Activated CD4-positive, alpha-beta T cell treated with anti-CD3 and anti-CD28 coated beads, Interleukin-2, amount 10 ng/mL, durations not matched to agents 24 days and 14 days (primary cell): ENCODE results near the gene CCDC6. TPM values are rescaled to one million over a fixed set of nuclear protein-coding genes. Genes with fewer than 3 reads are reported as not detected.
"Not testable (repeated sequence)": the region's sequence is repeated elsewhere in the genome, so short reads cannot be mapped to it uniquely, and the experiment has no call there.

ENCODE experiments used
- DNase-seq: peaks from one replicate; pipeline ENCODE4 v3.0.0; 2022
- H3K27ac Mint-ChIP-seq: one replicate; pipeline ENCODE4 v1.8.0; 2022; ENCODE audit warnings: mild to moderate bottlenecking, mixed read lengths
- H3K27me3 Mint-ChIP-seq: one replicate; pipeline ENCODE4 v1.8.0; 2022; ENCODE audit warnings: mixed read lengths
- H3K36me3 Mint-ChIP-seq: one replicate; pipeline ENCODE4 v1.8.0; 2022; ENCODE audit warnings: low read depth, mild to moderate bottlenecking, mixed read lengths
- H3K4me1 Mint-ChIP-seq: one replicate; pipeline ENCODE4 v1.8.0; 2021; ENCODE audit warnings: mixed read lengths
- H3K4me3 Mint-ChIP-seq: one replicate; pipeline ENCODE4 v1.8.0; 2022; ENCODE audit warnings: mild to moderate bottlenecking, moderate library complexity, mixed read lengths
- H3K9me3 Mint-ChIP-seq: one replicate; pipeline ENCODE4 v1.8.0; 2021; ENCODE audit warnings: mixed read lengths
- intact Hi-C: fragments of 100-400 bp; cut with micrococcal nuclease; formaldehyde crosslinking; loops from one replicate; pipeline ENCODE4 v1.15.1; 2023
- total RNA-seq: library from RNA; stranded (reverse); gene quantifications from 2 replicates; pipeline ENCODE4 v1.2.3, GENCODE V29; 2022

CCDC6 gene
- total RNA-seq: 83.2 and 85.1 TPM in 2 replicates

DNA sequence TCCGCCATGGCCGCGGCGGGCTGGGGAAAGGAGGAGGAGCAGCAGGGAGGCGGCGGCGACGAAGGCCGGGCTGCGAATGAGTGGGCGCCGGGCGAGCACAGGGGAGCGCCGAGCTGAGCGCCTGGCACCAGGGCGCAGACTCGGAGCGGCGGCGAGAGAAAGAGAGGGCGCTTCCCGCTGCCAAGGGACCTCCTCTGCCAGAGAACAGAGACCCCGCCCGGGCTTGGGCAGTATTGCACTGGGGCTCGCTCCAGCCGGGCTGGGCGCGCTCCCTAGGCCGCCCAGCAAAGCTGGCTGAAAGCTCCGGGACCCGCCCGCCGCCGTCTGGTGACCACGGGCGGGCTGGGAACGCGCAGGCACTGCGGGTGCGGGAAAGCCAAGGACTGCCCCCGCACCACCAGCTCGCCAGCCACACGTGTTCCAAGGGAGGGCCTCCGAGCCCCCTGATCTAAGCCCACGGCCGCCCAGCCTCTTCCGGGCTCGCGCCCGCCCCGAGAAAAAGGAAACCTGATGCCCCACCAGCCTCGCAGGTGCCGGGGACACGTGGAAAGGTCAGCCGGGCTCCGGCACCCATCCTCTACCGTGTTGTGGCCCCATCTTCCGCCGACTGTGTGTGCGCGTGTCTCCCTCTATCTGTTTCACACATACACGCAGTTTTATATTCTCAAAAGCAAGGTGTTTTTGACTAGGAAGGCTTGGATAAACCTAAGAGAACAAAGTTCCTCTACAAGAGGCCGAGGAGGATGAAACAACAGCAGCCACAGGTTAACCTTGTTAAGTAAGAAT is at the start of gene CCDC6:
Gene CCDC6 (minus strand): TSS at position 140 of the 786 bp plus-strand sequence. CDS start 132 bp downstream, at position 8.
- H3K27me3 Mint-ChIP-seq: no peaks in the 10 kb centered on the region
- intact Hi-C loops: loop anchor here (1.0 to 10.0 kb wide), 9 partner anchors 41 to 1640 kb away; partner anchors contain the start of genes CDK1, IPMK and SLC16A9
- peaks cover 31% of the 10 kb centered on the region for H3K36me3 Mint-ChIP-seq
- peak within 1 kb of the TSS; percentile 99 for H3K4me3 Mint-ChIP-seq
- H3K4me1 Mint-ChIP-seq: peaks cover 51% of the 10 kb centered on the region
- H3K9me3 Mint-ChIP-seq: no peaks in the 10 kb centered on the region
- DNase-seq: peak; percentile 97
- peak within 1 kb of the TSS; percentile 99 for H3K27ac Mint-ChIP-seq

DNA sequence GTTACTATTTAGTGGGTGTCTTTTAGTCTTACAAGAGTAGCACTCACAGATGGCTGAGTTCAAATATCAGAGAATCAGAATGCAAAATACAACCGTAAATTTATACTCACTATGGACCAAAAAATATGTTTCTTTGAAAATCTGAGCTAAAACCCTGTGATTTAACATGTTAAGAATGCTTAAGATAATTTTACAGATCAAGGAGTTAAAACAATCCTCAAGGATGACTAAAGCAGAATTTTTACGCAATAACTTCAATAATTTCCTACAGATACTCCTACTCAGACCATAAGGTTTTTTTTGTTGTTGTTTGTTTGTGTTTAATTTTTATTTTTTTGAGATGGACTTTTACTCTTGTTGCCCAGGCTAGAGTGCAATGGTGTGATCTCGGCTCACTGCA is 47.9 kb upstream of the CCDC6 start:
- intact Hi-C loops: no loop called here
- Mint-ChIP-seq H3K4me3 (no peak overlapping the region), H3K27ac (no peak overlapping the region), H3K9me3 (no peaks in the 10 kb centered on the region), H3K27me3 (peaks cover 7% of the 10 kb centered on the region), H3K36me3 (no peaks in the 10 kb centered on the region), H3K4me1 (no peaks in the 10 kb centered on the region)
- no peak for DNase-seq

GRCh38 chr10:59953711-59954110 is 47.4 kb upstream of the CCDC6 start:
- H3K9me3 Mint-ChIP-seq, H3K27ac Mint-ChIP-seq, intact Hi-C loops, H3K4me1 Mint-ChIP-seq, H3K4me3 Mint-ChIP-seq, DNase-seq, H3K36me3 Mint-ChIP-seq, H3K27me3 Mint-ChIP-seq: not testable (repeated sequence)

- Mint-ChIP-seq H3K36me3 (no peaks in the 10 kb centered on the region), H3K27ac (no peak overlapping the region), H3K27me3 (peaks cover 10% of the 10 kb centered on the region), H3K9me3 (no peaks in the 10 kb centered on the region), H3K4me3 (no peak overlapping the region), H3K4me1 (no peaks in the 10 kb centered on the region)
- intact Hi-C loops: no loop called here
- no peak for DNase-seq
These were observed 43.7 kb upstream of the CCDC6 start for GRCh38 chr10:59950105-59950504.

DNA sequence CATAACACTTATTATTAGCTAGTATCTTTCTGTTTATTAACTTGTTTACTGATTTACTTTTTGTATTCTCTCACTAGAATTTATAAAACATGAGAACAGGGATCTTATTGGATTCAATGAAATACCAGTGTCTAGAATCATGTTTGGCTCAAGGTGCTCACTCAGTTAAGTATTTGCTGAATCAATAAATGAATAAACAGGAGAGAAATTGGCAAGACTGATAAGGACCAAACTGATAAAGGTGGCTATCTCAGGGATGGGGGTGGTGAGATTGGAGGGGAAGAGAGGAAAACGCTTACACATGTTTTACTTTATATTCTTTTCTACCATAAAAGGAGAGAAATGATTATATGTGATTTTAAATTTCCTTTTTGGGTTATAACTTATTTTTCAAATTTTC is 43.3 kb upstream of the CCDC6 start:
- Mint-ChIP-seq H3K4me3 (no peak overlapping the region), H3K27me3 (peaks cover 11% of the 10 kb centered on the region), H3K4me1 (no peaks in the 10 kb centered on the region), H3K36me3 (no peaks in the 10 kb centered on the region), H3K9me3 (no peaks in the 10 kb centered on the region), H3K27ac (no peak overlapping the region)
- intact Hi-C loops: no loop called here
- DNase-seq: no peak

- H3K27ac Mint-ChIP-seq: no peak overlapping the region
- intact Hi-C loops: no loop called here
These were observed 39.6 kb upstream of the CCDC6 start for GRCh38 chr10:59945991-59946390.

DNA sequence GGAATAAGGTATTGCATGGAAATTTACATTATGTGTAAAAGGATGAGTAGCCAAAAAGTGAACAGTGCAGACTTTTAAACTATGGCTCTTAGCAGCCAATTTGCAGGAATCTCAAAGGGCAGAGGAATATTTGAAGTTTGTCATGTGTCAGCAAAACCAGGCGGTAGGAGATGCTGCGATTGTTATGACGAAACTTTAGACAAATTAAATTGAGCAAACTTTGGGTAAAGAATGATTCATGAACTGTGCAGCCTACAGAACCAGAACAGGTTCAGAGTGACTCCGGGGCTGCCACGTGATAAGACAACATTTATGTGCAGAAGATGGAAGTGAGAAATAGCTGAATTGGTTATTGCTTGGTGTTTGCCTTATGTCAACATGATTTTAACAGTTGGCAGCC is 39.2 kb upstream of the CCDC6 start:
- H3K4me3 Mint-ChIP-seq: no peak overlapping the region
- peaks cover 11% of the 10 kb centered on the region for H3K27me3 Mint-ChIP-seq
- intact Hi-C loops: no loop called here
- no peaks in the 10 kb centered on the region for H3K36me3 Mint-ChIP-seq
- no peaks in the 10 kb centered on the region for H3K4me1 Mint-ChIP-seq
- DNase-seq: peak; percentile 19
- H3K27ac Mint-ChIP-seq: no peak overlapping the region
- no peaks in the 10 kb centered on the region for H3K9me3 Mint-ChIP-seq

More at GRCh38 chr10:59945991-59946390, 39.6 kb upstream of the CCDC6 start:
- Mint-ChIP-seq H3K36me3 (no peaks in the 10 kb centered on the region), H3K4me3 (no peak overlapping the region), H3K4me1 (no peaks in the 10 kb centered on the region), H3K27me3 (peaks cover 11% of the 10 kb centered on the region), H3K9me3 (no peaks in the 10 kb centered on the region)
- DNase-seq: peak; percentile 17

- Mint-ChIP-seq H3K4me1 (no peaks in the 10 kb centered on the region), H3K27ac (no peak overlapping the region), H3K36me3 (no peaks in the 10 kb centered on the region), H3K9me3 (no peaks in the 10 kb centered on the region), H3K27me3 (peaks cover 11% of the 10 kb centered on the region), H3K4me3 (no peak overlapping the region)
- intact Hi-C loops: no loop called here
- DNase-seq: peak; percentile 28
These were observed 38.1 kb upstream of the CCDC6 start for GRCh38 chr10:59944339-59944935.

DNA sequence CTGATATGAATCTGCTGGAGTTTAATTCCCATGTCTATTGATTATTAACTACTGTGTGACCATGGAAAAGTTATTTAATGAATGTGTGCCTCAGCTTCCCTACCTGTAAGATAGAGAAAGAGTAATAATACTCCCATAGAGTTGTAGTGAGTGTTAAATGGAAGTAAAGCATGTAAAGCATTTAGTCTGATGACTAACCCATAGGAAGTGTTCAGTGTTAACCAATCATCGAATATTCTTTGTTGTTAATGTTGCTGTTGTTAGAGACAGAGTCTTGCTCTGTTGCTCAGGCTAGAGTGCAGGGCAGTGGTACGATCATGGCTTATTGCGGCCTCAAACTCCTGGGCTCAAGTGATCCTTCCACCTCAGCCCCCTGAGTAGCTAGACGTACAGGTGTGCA is 36.2 kb upstream of the CCDC6 start:
- Mint-ChIP-seq H3K27me3 (peaks cover 9% of the 10 kb centered on the region), H3K27ac (no peak overlapping the region), H3K4me3 (no peak overlapping the region), H3K9me3 (no peaks in the 10 kb centered on the region), H3K4me1 (no peaks in the 10 kb centered on the region), H3K36me3 (no peaks in the 10 kb centered on the region)
- no peak for DNase-seq
- intact Hi-C loops: no loop called here

GRCh38 chr10:59937720-59938119 is 31.4 kb upstream of the CCDC6 start:
- Mint-ChIP-seq H3K9me3 (no peaks in the 10 kb centered on the region), H3K27ac (no peak overlapping the region), H3K4me3 (no peak overlapping the region), H3K36me3 (no peaks in the 10 kb centered on the region), H3K27me3 (peaks cover 11% of the 10 kb centered on the region), H3K4me1 (no peaks in the 10 kb centered on the region)
- DNase-seq: no peak
- intact Hi-C loops: no loop called here

DNA sequence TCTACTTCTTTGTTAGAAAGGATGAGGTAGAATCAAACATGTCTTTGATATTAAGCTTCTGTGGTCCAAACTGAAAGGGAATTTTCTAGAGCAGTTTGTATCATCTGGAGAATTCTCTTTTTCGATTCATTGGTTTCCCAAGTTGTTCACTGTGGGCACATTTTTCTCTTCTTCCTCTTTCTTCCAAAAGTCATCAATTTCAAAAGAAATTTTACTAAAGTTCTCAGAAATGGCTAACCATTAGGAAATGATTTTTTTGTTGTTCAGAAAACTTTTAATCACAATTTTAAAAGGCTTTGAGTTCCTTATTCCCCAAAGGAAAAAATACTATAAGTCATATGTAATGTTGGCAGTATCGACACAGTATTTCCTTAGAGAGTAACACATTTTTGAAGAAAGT is 28.3 kb upstream of the CCDC6 start:
- intact Hi-C loops: no loop called here
- Mint-ChIP-seq H3K4me1 (no peaks in the 10 kb centered on the region), H3K9me3 (peaks cover 2% of the 10 kb centered on the region), H3K36me3 (no peaks in the 10 kb centered on the region), H3K27ac (no peak overlapping the region), H3K4me3 (no peak overlapping the region), H3K27me3 (peaks cover 11% of the 10 kb centered on the region)
- DNase-seq: no peak

GRCh38 chr10:59930788-59931521 is 24.6 kb upstream of the CCDC6 start:
- H3K4me3 Mint-ChIP-seq, H3K27ac Mint-ChIP-seq, H3K4me1 Mint-ChIP-seq, H3K9me3 Mint-ChIP-seq, H3K27me3 Mint-ChIP-seq, H3K36me3 Mint-ChIP-seq, DNase-seq, intact Hi-C loops: not testable (repeated sequence)

DNA sequence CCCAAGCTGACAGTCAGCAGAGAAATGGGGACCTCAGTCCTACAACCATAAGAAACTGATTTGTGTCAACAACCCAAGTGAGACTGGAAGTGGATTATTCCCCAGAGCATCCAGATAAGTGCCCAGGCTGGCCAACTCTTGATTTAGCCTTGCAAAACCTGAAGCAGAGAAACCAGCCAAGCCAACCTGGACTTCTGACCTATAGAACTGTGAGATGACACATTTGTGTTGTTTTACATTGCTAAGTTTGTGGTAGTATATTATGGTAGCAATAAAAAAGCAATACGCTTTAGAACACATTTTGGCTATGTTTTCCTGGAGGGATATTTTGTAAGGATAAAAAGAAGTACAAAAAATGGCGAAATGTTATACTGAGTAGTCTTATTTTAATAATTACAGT is 19.7 kb upstream of the CCDC6 start:
- no peak overlapping the region for H3K27ac Mint-ChIP-seq
- intact Hi-C loops: no loop called here
- H3K36me3 Mint-ChIP-seq: no peaks in the 10 kb centered on the region
- H3K27me3 Mint-ChIP-seq: peaks cover 2% of the 10 kb centered on the region
- no peak overlapping the region for H3K4me3 Mint-ChIP-seq
- H3K9me3 Mint-ChIP-seq: peaks cover 21% of the 10 kb centered on the region
- no peaks in the 10 kb centered on the region for H3K4me1 Mint-ChIP-seq
- no peak for DNase-seq

- H3K4me1 Mint-ChIP-seq: no peaks in the 10 kb centered on the region
- no peak overlapping the region for H3K4me3 Mint-ChIP-seq
- peaks cover 11% of the 10 kb centered on the region for H3K27me3 Mint-ChIP-seq
- DNase-seq: no peak
- peaks cover 18% of the 10 kb centered on the region for H3K9me3 Mint-ChIP-seq
- intact Hi-C loops: no loop called here
- no peak overlapping the region for H3K27ac Mint-ChIP-seq
- peaks cover 2% of the 10 kb centered on the region for H3K36me3 Mint-ChIP-seq
These were observed 16.6 kb upstream of the CCDC6 start for GRCh38 chr10:59922907-59923306.
